OCI-LY7 (cell line): ENCODE results near the gene CMA1. TPM values are rescaled to one million over a fixed set of nuclear protein-coding genes. Genes with fewer than 3 reads are reported as not detected.

ENCODE experiments used
- BruUV-seq: library from RNA; stranded (reverse); fragments of 400-500 nt; replicated peaks from 2 replicates; lab custom pipeline; 2021; lab: Mats Ljungman, UMichigan
- CTCF ChIA-PET: fragments of 300-600 bp; sonication (Branson Sonifier 250); formaldehyde crosslinking; loops from one replicate; lab custom pipeline; 2022; ENCODE audit warnings: antibody characterized with exemption; ENCODE audit not compliant: unreplicated experiment; lab: Charles Lee
- POLR2A ChIA-PET: fragments of 300-600 bp; sonication (Branson Sonifier 250); formaldehyde crosslinking; loops from one replicate; lab custom pipeline; 2022; ENCODE audit warnings: antibody characterized with exemption; lab: Charles Lee
- DNase-seq: peaks from one replicate; pipeline ENCODE4 v3.0.0-alpha.2; 2015; ENCODE audit warnings: low spot score
- H2AFZ ChIP-seq: fragments of 200-600 bp; sonication (generic), shearing (Covaris generic); 2 replicates; pipeline ENCODE4 v1.6.1; 2014; ENCODE audit warnings: mild to moderate bottlenecking, antibody characterized with exemption, low read length, moderate library complexity
- H3K27ac ChIP-seq: fragments of 200-600 bp; sonication (generic); 2 replicates; pipeline ENCODE4 v1.5.1; 2014; ENCODE audit warnings: mixed run types, low read depth, mild to moderate bottlenecking, moderate library complexity, low read length, inconsistent platforms; ENCODE audit not compliant: poor library complexity, severe bottlenecking
- H3K36me3 ChIP-seq: fragments of 200-600 bp; sonication (generic); 2 replicates; pipeline ENCODE4 v1.6.1; 2014; ENCODE audit warnings: mild to moderate bottlenecking, antibody characterized with exemption, low read length, moderate library complexity, mixed read lengths; ENCODE audit not compliant: insufficient read depth
- H3K4me1 ChIP-seq: fragments of 200-600 bp; sonication (generic); 2 replicates; pipeline ENCODE4 v1.5.1; 2014; ENCODE audit warnings: mild to moderate bottlenecking, low read length; ENCODE audit not compliant: insufficient read depth, poor library complexity, severe bottlenecking
- H3K4me2 ChIP-seq: fragments of 200-600 bp; sonication (generic); 2 replicates; pipeline ENCODE4 v1.6.1; 2014; ENCODE audit warnings: mild to moderate bottlenecking, low read length
- H3K4me3 ChIP-seq: fragments of 200-600 bp; sonication (generic); 2 replicates; pipeline ENCODE4 v1.5.1; 2014; ENCODE audit warnings: mild to moderate bottlenecking, low read depth, low read length; ENCODE audit not compliant: poor library complexity, severe bottlenecking
- H3K79me2 ChIP-seq: fragments of 200-600 bp; sonication (generic); 2 replicates; pipeline ENCODE4 v1.6.1; 2016; ENCODE audit warnings: low read depth, mild to moderate bottlenecking, low read length, moderate library complexity, mixed read lengths; ENCODE audit not compliant: insufficient read depth
- H3K9me2 ChIP-seq: fragments of 200-600 bp; sonication (generic); 2 replicates; pipeline ENCODE4 v1.6.1; 2016; ENCODE audit warnings: mild to moderate bottlenecking, low read length, mixed read lengths; ENCODE audit not compliant: insufficient read depth
- H3K9me3 ChIP-seq: fragments of 200-600 bp; sonication (generic); 2 replicates; pipeline ENCODE4 v1.6.1; 2014; ENCODE audit warnings: mild to moderate bottlenecking, mixed run types, low read length, mixed read lengths
- H4K20me1 ChIP-seq: fragments of 200-600 bp; sonication (generic); 2 replicates; pipeline ENCODE4 v1.6.1; 2014; ENCODE audit warnings: mild to moderate bottlenecking, antibody characterized with exemption, low read length, moderate library complexity, mixed read lengths; ENCODE audit not compliant: insufficient read depth
- EZH2phosphoT487 ChIP-seq: fragments of 200-600 bp; sonication (generic); IDR thresholded peaks from 2 replicates; pipeline ENCODE4 v1.6.1; 2018; ENCODE audit warnings: low read depth, borderline replicate concordance, mild to moderate bottlenecking, mixed run types, antibody characterized with exemption, low read length, moderate library complexity, mixed read lengths
- intact Hi-C: fragments of 100-400 bp; cut with micrococcal nuclease; formaldehyde crosslinking; loops from one replicate; pipeline ENCODE4 v1.10.0; 2022; ENCODE audit not compliant: unreplicated experiment
- total RNA-seq, 2 experiments: library from RNA; depleted of rRNA in 1 of 2; stranded (reverse); fragments of >200 nt in 1 of 2; shearing (Covaris generic) in 1 of 2; gene quantifications; 2 replicates each; pipeline ENCODE4 v1.2.3, GENCODE V29; 2014 to 2022
- TF ChIP-seq, protein P1 (sequence below): fragments of 200-600 bp; sonication (generic); conservative IDR thresholded peaks from 2 replicates; pipeline ENCODE4 v1.5.1; 2014; ENCODE audit warnings: mild to moderate bottlenecking, antibody characterized with exemption, low read length, moderate library complexity, mixed read lengths

CMA1 gene
- total RNA-seq, 2 experiments from 2014 or later = not detected

GRCh38 chr14:24465805-24466204 is 42.3 kb downstream of the CMA1 start:
- Histone ChIP-seq H4K20me1 (no peaks in the 10 kb centered on the region), H3K27ac (peak overlapping the region; percentile 82), H3K36me3 (no peaks in the 10 kb centered on the region), H3K4me3 (no peak overlapping the region), H2AFZ (no peak overlapping the region), H3K79me2 (no peaks in the 10 kb centered on the region), H3K4me1 (peaks cover 29% of the 10 kb centered on the region), H3K9me2 (no peaks in the 10 kb centered on the region), H3K9me3 (no peaks in the 10 kb centered on the region), H3K4me2 (no peak overlapping the region)
- TF ChIP-seq EZH2phosphoT487 = no peak
- TF ChIP-seq, protein P1, sequence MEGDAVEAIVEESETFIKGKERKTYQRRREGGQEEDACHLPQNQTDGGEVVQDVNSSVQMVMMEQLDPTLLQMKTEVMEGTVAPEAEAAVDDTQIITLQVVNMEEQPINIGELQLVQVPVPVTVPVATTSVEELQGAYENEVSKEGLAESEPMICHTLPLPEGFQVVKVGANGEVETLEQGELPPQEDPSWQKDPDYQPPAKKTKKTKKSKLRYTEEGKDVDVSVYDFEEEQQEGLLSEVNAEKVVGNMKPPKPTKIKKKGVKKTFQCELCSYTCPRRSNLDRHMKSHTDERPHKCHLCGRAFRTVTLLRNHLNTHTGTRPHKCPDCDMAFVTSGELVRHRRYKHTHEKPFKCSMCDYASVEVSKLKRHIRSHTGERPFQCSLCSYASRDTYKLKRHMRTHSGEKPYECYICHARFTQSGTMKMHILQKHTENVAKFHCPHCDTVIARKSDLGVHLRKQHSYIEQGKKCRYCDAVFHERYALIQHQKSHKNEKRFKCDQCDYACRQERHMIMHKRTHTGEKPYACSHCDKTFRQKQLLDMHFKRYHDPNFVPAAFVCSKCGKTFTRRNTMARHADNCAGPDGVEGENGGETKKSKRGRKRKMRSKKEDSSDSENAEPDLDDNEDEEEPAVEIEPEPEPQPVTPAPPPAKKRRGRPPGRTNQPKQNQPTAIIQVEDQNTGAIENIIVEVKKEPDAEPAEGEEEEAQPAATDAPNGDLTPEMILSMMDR = no peak
- no TSS peak for BruUV-seq
- intact Hi-C loops = no loop called here
- CTCF ChIA-PET = no interaction called here
- no peak for DNase-seq
- POLR2A ChIA-PET = interaction anchor here (0.8 to 0.9 kb wide), 2 partner anchors 10 to 15 kb away, joined by 3 read pairs; no protein-coding TSS in a partner anchor

- Histone ChIP-seq H4K20me1 (no peaks in the 10 kb centered on the region), H3K27ac (peak overlapping the region; percentile 82), H3K4me2 (peak overlapping the region; percentile 22; the same call in 1 of the 2 replicates), H3K9me2 (no peaks in the 10 kb centered on the region), H3K36me3 (no peaks in the 10 kb centered on the region), H3K4me3 (no peak overlapping the region), H3K79me2 (no peaks in the 10 kb centered on the region), H3K9me3 (no peaks in the 10 kb centered on the region), H2AFZ (no peak overlapping the region), H3K4me1 (peaks cover 29% of the 10 kb centered on the region)
- intact Hi-C loops = no loop called here
- DNase-seq = no peak
- TF ChIP-seq, protein P1 = no peak
- ChIA-PET CTCF (no interaction called here), POLR2A (interaction anchor here (0.8 to 1.5 kb wide), 3 partner anchors 10 to 23 kb away, joined by 3 to 9 read pairs (median 3); partner anchors contain the start of gene SDR39U1)
- no TSS peak for BruUV-seq
Observed at GRCh38 chr14:24465368-24465767, 42.7 kb downstream of the CMA1 start.

DNA sequence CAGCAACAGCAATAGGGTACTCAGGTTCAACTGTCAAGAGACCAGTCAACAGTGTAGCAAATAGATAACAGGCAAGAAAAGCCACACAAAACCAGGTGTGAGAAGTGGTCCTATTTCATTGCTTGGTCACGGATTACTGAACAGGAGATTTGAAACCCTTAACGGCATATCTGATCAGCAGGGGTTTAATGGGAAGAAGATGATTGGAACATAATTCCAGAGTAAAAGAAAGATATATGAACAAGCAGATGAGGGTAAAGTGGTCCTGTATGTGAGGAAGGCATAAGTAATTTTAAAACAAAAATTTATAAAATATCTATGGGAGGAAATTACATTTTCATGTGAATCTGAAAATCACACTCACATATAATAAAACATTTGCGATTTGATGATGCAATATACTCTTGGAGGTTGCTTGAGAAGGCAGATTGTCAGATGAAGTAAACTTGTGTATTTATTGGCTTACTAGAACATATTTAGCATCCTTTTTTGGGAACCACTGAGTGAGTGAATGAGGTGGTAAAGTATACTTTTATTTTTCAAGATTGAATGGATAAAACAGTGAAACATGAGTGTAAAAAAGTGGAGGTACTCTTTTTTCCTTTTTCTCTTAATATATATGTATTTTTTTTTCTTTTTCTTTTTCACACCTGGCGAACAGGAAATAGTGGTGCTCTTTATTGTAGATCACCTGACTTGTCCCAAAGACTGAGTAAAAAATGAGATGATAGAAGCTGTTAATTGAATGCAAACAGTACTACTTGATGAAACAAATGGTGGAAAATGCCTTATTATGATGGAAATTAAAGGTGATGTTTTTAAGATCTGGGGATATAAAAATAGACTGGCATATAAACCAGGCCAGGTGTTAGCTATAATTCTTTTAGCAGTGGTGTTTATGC is 43.9 kb downstream of the CMA1 start:
- CTCF ChIA-PET = no interaction called here

More for the DNA sequence above, 43.9 kb downstream of the CMA1 start:
- H3K9me3 ChIP-seq = no peaks in the 10 kb centered on the region
- DNase-seq = peak; percentile 77
- TF ChIP-seq, protein P1 = no peak
- TF ChIP-seq EZH2phosphoT487 = no peak
- POLR2A ChIA-PET = interaction anchor here (1.1 to 1.5 kb wide), 2 partner anchors 10 to 22 kb away, joined by 3 to 9 read pairs; partner anchors contain the start of gene SDR39U1
- peak overlapping the region; percentile 82 for H3K27ac ChIP-seq
- peak overlapping the region; percentile 17 for H3K4me3 ChIP-seq
- H3K4me2 ChIP-seq = peak overlapping the region; percentile 53
- no peaks in the 10 kb centered on the region for H3K36me3 ChIP-seq
- H3K9me2 ChIP-seq = no peaks in the 10 kb centered on the region
- intact Hi-C loops = no loop called here
- peak overlapping the region; percentile 12 for H2AFZ ChIP-seq
- H3K79me2 ChIP-seq = no peaks in the 10 kb centered on the region
- H4K20me1 ChIP-seq = no peaks in the 10 kb centered on the region
- BruUV-seq = no TSS peak
- peaks cover 29% of the 10 kb centered on the region for H3K4me1 ChIP-seq
